Activated B cell treated with CpG ODN at 0.5 μM for 24 hours (primary cell): ENCODE results near the gene CFD. TPM values are rescaled to one million over a fixed set of nuclear protein-coding genes. Genes with fewer than 3 reads are reported as not detected.

Experiments used
- ATAC-seq: fragments of 200-7000 bp; cut with Tn5 transposase; one replicate; pipeline ENCODE4 v1.10.0; 2021; ENCODE audit warnings: low read depth, mild to moderate bottlenecking, moderate library complexity
- CTCF ChIA-PET: fragments of 350-600 bp; sonication (Branson Sonifier 250); formaldehyde crosslinking; loops from one replicate; lab custom pipeline; 2021; ENCODE audit warnings: antibody characterized with exemption; lab: Charles Lee
- POLR2A ChIA-PET: fragments of 350-600 bp; sonication (Branson Sonifier 250); formaldehyde crosslinking; loops from one replicate; lab custom pipeline; 2021; ENCODE audit warnings: antibody characterized with exemption; lab: Charles Lee
- DNase-seq: peaks from one replicate; pipeline ENCODE4 v3.0.0; 2022
- H3K27ac Mint-ChIP-seq: one replicate; pipeline ENCODE4 v1.8.0; 2020; ENCODE audit warnings: mixed read lengths
- H3K27me3 Mint-ChIP-seq: one replicate; pipeline ENCODE4 v1.8.0; 2021; ENCODE audit warnings: mixed read lengths
- H3K36me3 Mint-ChIP-seq: one replicate; pipeline ENCODE4 v1.8.0; 2021; ENCODE audit warnings: low read depth, mixed read lengths
- H3K4me1 Mint-ChIP-seq: one replicate; pipeline ENCODE4 v1.8.0; 2021; ENCODE audit warnings: mixed read lengths
- H3K4me3 Mint-ChIP-seq: one replicate; pipeline ENCODE4 v1.8.0; 2020; ENCODE audit warnings: mild to moderate bottlenecking, mixed read lengths
- H3K9me3 Mint-ChIP-seq: one replicate; pipeline ENCODE4 v1.8.0; 2020; ENCODE audit warnings: mixed read lengths
- intact Hi-C: fragments of 100-400 bp; cut with micrococcal nuclease; formaldehyde crosslinking; loops from one replicate; pipeline ENCODE4 v1.15.1; 2024
- total RNA-seq: library from RNA; stranded (reverse); gene quantifications from 2 replicates; pipeline ENCODE4 v1.2.3, GENCODE V29; 2022
- TF ChIP-seq, protein P1 (sequence below): fragments of 200-600 bp; IDR thresholded peaks from one replicate; pipeline ENCODE4 v1.8.0; 2022; ENCODE audit warnings: antibody characterized with exemption, mild to moderate bottlenecking

Gene CFD
- total RNA-seq, 1 donor from 2014 or later: not detected

DNA sequence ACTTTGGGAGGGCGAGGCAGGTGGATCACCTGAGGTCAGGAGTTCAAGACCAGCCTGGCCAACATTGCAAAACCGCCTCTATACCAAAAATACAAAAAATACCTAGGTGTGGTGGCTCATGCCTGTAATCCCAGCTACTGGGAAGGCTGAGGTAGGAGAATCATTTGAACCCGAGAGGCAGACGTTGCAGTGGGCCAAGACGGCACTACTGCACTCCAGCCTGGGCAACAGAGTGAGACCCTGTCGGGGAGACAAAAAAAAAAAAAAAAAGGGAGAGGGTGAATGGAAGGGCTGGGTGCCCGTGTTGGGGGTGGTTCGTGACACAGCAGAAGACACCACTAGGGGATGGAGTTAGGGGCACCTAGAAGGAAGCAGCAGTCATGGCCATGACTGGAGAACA, 10.8 kb downstream of the CFD start:
- TF ChIP-seq, protein P1, sequence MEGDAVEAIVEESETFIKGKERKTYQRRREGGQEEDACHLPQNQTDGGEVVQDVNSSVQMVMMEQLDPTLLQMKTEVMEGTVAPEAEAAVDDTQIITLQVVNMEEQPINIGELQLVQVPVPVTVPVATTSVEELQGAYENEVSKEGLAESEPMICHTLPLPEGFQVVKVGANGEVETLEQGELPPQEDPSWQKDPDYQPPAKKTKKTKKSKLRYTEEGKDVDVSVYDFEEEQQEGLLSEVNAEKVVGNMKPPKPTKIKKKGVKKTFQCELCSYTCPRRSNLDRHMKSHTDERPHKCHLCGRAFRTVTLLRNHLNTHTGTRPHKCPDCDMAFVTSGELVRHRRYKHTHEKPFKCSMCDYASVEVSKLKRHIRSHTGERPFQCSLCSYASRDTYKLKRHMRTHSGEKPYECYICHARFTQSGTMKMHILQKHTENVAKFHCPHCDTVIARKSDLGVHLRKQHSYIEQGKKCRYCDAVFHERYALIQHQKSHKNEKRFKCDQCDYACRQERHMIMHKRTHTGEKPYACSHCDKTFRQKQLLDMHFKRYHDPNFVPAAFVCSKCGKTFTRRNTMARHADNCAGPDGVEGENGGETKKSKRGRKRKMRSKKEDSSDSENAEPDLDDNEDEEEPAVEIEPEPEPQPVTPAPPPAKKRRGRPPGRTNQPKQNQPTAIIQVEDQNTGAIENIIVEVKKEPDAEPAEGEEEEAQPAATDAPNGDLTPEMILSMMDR: no peak
- Mint-ChIP-seq H3K4me3 (no peak overlapping the region), H3K27ac (no peak overlapping the region), H3K27me3 (no peaks in the 10 kb centered on the region), H3K9me3 (no peaks in the 10 kb centered on the region), H3K4me1 (peaks cover 8% of the 10 kb centered on the region), H3K36me3 (peaks cover 39% of the 10 kb centered on the region)
- intact Hi-C loops: no loop called here
- DNase-seq (no peak), ATAC-seq (no peak)
- ChIA-PET CTCF (no interaction called here), POLR2A (no interaction called here)

DNA sequence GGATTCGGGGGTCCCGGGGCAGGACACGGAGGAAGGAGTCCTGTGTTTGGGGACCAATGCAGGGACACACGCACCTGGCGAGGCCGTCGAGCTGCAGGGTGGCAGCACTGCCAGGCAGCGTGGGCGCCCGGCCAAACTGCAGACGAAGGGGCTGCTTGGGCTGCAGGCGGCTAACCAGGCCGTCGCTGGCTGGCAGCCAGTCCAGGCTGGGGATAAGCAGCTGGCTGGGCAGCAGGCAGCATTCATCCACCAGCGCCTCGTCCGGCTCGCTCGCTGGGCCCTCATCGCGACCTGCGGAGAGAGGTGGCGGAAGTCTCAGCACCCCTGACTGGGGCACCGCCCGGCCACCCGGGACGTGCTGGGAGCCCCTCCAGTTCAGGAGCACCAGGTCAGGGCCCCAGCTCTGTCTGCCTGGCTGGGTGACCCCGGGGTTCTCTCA, 11.5 kb downstream of the CFD start:
- TF ChIP-seq, protein P1: no peak
- Mint-ChIP-seq H3K4me3 (no peak overlapping the region), H3K27me3 (no peaks in the 10 kb centered on the region), H3K9me3 (no peaks in the 10 kb centered on the region), H3K4me1 (peaks cover 8% of the 10 kb centered on the region), H3K27ac (no peak overlapping the region), H3K36me3 (peaks cover 42% of the 10 kb centered on the region)
- no peak for DNase-seq
- intact Hi-C loops: no loop called here
- CTCF ChIA-PET: no interaction called here
- POLR2A ChIA-PET: no interaction called here
- no peak for ATAC-seq

DNA sequence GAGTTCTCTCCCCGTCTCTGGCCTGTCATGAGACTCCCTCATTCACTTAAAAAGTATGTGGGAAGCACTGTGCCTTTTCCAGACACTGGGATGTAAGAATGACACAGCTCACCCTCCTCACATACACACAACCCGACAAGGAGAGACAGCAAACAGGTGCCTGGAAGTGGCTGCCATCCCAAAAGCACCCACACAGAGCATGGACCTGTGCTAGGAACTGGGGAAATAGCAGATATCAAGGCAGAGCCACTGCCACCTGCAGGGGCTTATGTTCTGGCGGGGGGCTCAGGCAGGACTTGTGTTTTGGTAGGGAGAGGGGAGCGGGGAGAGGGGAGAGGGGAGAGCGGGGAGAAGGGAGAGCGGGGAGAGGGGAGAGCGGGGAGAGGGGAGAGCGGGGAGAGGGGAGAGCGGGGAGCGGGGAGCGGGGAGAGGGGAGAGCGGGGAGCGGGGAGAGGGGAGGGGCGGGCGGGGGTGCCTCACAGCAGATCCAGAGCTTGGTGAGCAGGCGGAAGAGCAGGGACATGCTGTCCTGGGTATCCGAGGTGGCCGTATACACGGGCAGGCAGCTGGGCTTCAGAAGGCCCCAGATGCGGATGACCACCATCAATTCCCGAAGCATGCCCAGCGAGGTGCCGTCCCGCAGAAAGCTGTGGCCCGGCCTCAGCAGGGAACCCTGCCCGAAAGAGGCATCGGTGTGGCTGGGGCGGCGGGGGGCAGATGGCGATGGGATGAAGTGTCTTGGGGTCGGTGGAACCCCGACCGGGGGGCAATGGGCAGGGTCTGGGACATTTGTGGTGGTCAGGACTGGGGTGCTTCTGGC, 12.2 kb downstream of the CFD start:
- no peak for ATAC-seq
- TF ChIP-seq, protein P1: no peak
- no peak overlapping the region for H3K27ac Mint-ChIP-seq
- ChIA-PET CTCF (no interaction called here), POLR2A (interaction anchor here (0.5 to 0.6 kb wide), 3 partner anchors 75 to 135 kb away, joined by 3 read pairs; no protein-coding TSS in a partner anchor)
- intact Hi-C loops: loop anchor here (2.0 kb wide), 1 partner anchor 21 kb away; the partner anchor contains the start of genes MED16 and RNU6-9
- H3K9me3 Mint-ChIP-seq: no peaks in the 10 kb centered on the region
- no peaks in the 10 kb centered on the region for H3K27me3 Mint-ChIP-seq
- no peak for DNase-seq
- H3K36me3 Mint-ChIP-seq: peaks cover 47% of the 10 kb centered on the region
- H3K4me3 Mint-ChIP-seq: no peak overlapping the region
- H3K4me1 Mint-ChIP-seq: peaks cover 8% of the 10 kb centered on the region

DNA sequence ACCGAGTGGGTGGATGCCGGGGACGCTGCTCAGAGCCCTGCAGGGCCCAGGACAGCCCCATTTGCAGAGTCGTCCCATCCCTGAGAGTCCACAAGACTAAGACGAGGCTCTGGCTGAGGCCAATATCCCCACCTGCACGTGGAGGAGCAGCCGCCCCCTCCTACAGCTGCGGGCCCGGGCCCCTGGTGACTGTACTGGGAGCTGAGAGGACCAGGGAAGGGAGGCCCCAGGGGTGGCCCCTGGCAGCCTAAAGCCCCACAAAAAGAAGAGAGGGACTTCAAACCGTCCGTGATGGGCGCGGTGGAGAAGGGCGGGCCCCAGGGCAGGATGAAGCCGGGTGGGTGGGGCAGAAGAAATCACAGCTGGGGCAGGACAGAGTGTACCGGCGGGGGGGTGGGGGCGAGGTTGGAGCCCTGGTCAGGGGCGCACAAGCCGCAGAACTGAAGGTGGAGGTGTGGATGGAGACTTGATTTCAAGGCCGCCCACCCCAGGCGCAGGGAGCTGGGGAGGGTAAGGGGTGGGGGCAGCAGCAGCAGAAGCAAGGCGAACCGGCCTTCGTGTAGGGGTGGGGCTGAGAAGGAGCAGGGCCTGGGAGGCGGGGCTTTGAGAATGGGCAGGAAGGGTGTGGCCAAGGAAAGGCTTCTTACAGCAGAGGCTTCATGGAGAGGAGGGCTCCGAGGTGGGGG, 12.9 kb downstream of the CFD start:
- POLR2A ChIA-PET: interaction anchor here (0.5 to 1.4 kb wide), 5 partner anchors 9 to 134 kb away, joined by 3 to 4 read pairs (median 3); no protein-coding TSS in a partner anchor
- H3K4me3 Mint-ChIP-seq: peak overlapping the region; percentile 32
- peak overlapping the region; percentile 56 for H3K27ac Mint-ChIP-seq
- intact Hi-C loops: loop anchor here (2.0 kb wide), 1 partner anchor 20 kb away; the partner anchor contains the start of genes MED16 and RNU6-9
- H3K36me3 Mint-ChIP-seq: peaks cover 47% of the 10 kb centered on the region
- H3K9me3 Mint-ChIP-seq: no peaks in the 10 kb centered on the region
- CTCF ChIA-PET: no interaction called here
- no peaks in the 10 kb centered on the region for H3K27me3 Mint-ChIP-seq
- TF ChIP-seq, protein P1: no peak
- peak; percentile 49 for DNase-seq
- peaks cover 8% of the 10 kb centered on the region for H3K4me1 Mint-ChIP-seq
- peak; percentile 85 for ATAC-seq

DNA sequence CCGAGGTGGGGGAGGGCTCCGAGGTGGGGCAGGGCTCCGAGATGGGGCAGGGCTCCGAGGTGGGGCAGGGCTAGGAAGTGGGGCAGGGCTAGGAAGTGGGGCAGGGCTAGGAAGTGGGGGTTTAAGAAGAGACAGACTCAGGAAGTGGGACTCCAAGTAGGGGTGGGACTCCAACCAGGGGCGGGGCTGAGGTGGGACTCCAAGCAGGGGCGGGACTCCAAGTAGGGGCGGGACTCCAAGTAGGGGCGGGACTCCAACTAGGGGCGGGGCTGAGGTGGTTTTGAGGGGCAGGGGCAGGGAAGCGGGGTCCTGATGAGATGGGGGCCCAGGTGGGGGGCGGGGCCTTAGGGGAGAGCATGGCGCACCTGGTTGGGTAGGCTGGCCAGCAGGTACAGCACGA, 13.6 kb downstream of the CFD start:
- ATAC-seq (peak; percentile 77), DNase-seq (no peak)
- CTCF ChIA-PET: no interaction called here
- Mint-ChIP-seq H3K27ac (no peak overlapping the region), H3K9me3 (no peaks in the 10 kb centered on the region), H3K36me3 (peaks cover 42% of the 10 kb centered on the region), H3K4me3 (no peak overlapping the region), H3K27me3 (no peaks in the 10 kb centered on the region), H3K4me1 (peaks cover 8% of the 10 kb centered on the region)
- intact Hi-C loops: loop anchor here (2.0 kb wide), 1 partner anchor 20 kb away; the partner anchor contains the start of genes MED16 and RNU6-9
- TF ChIP-seq, protein P1: no peak
- POLR2A ChIA-PET: interaction anchor here (1.2 to 1.4 kb wide), 2 partner anchors 9 to 34 kb away, joined by 3 to 4 read pairs; no protein-coding TSS in a partner anchor
